H9 (cell line): ENCODE data around the gene IL1RL1. TPM values are rescaled to one million over a fixed set of nuclear protein-coding genes. Genes with fewer than 3 reads are reported as not detected.

Experiments used
- DNase-seq: peaks from one replicate; pipeline ENCODE4 v3.0.0-alpha.2; 2017
- H2AFZ ChIP-seq: one replicate; pipeline ENCODE4 v1.6.1; 2013; ENCODE audit warnings: mild to moderate bottlenecking, low read length, control low read depth, moderate library complexity
- H2AK5ac ChIP-seq: 2 replicates; pipeline ENCODE4 v1.6.1; 2013; ENCODE audit warnings: low read length, control low read depth, mixed read lengths; ENCODE audit not compliant: insufficient read length
- H2BK120ac ChIP-seq: one replicate; pipeline ENCODE4 v1.6.1; 2013; ENCODE audit warnings: low read depth, mild to moderate bottlenecking, low read length, control low read depth, inconsistent platforms; ENCODE audit not compliant: poor library complexity, severe bottlenecking
- H2BK12ac ChIP-seq: 2 replicates; pipeline ENCODE4 v1.6.1; 2013; ENCODE audit warnings: low read length, control low read depth, mixed read lengths, low read depth; ENCODE audit not compliant: insufficient read length
- H2BK15ac ChIP-seq: 2 replicates; pipeline ENCODE4 v1.6.1; 2013; ENCODE audit warnings: low read depth, low read length, control low read depth
- H2BK20ac ChIP-seq: one replicate; pipeline ENCODE4 v1.6.1; 2013; ENCODE audit warnings: low read depth, mild to moderate bottlenecking, low read length, control low read depth, inconsistent platforms; ENCODE audit not compliant: poor library complexity, severe bottlenecking
- H2BK5ac ChIP-seq: 2 replicates; pipeline ENCODE4 v1.6.1; 2013; ENCODE audit warnings: low read length, control low read depth, mixed read lengths; ENCODE audit not compliant: insufficient read length
- H3K14ac ChIP-seq: 2 replicates; pipeline ENCODE4 v1.6.1; 2013; ENCODE audit warnings: low read length, control low read depth; ENCODE audit not compliant: insufficient read depth
- H3K18ac ChIP-seq: 2 replicates; pipeline ENCODE4 v1.6.1; 2013; ENCODE audit warnings: low read depth, mild to moderate bottlenecking, mixed read lengths, low read length, control low read depth; ENCODE audit not compliant: insufficient read length
- H3K23ac ChIP-seq: 2 replicates; pipeline ENCODE4 v1.6.1; 2013; ENCODE audit warnings: low read length, control low read depth, mixed read lengths, low read depth; ENCODE audit not compliant: insufficient read length
- H3K23me2 ChIP-seq: 2 replicates; pipeline ENCODE4 v1.6.1; 2013; ENCODE audit warnings: low read depth, mild to moderate bottlenecking, mixed read lengths, low read length, control low read depth; ENCODE audit not compliant: insufficient read length, poor library complexity, severe bottlenecking
- H3K27ac ChIP-seq: 2 replicates; pipeline ENCODE4 v1.5.1; 2013; ENCODE audit warnings: low read length, control low read depth, mixed read lengths, low read depth; ENCODE audit not compliant: insufficient read length
- H3K27me3 ChIP-seq: 2 replicates; pipeline ENCODE4 v1.6.1; 2013; ENCODE audit warnings: low read length, control low read depth, inconsistent platforms; ENCODE audit not compliant: insufficient read depth
- H3K4ac ChIP-seq: 2 replicates; pipeline ENCODE4 v1.6.1; 2013; ENCODE audit warnings: low read depth, mild to moderate bottlenecking, control low read depth, inconsistent platforms, low read length, moderate library complexity
- H3K4me1 ChIP-seq: 2 replicates; pipeline ENCODE4 v1.6.1; 2013; ENCODE audit warnings: low read length, control low read depth, inconsistent platforms; ENCODE audit not compliant: insufficient read depth
- H3K4me2 ChIP-seq: 2 replicates; pipeline ENCODE4 v1.6.1; 2013; ENCODE audit warnings: low read length, control low read depth, mixed read lengths; ENCODE audit not compliant: insufficient read length, insufficient read depth
- H3K56ac ChIP-seq: 2 replicates; pipeline ENCODE4 v1.6.1; 2013; ENCODE audit warnings: low read depth, mild to moderate bottlenecking, mixed read lengths, low read length, control low read depth; ENCODE audit not compliant: insufficient read length
- H3K79me1 ChIP-seq: 2 replicates; pipeline ENCODE4 v1.6.1; 2013; ENCODE audit warnings: low read depth, mild to moderate bottlenecking, moderate library complexity, low read length, control low read depth, inconsistent platforms; ENCODE audit not compliant: insufficient read depth, poor library complexity, severe bottlenecking
- H3K79me2 ChIP-seq: 2 replicates; pipeline ENCODE4 v1.6.1; 2013; ENCODE audit warnings: low read length, control low read depth, inconsistent platforms; ENCODE audit not compliant: insufficient read depth
- H3K9ac ChIP-seq: 2 replicates; pipeline ENCODE4 v1.6.1; 2013; ENCODE audit warnings: low read length, control low read depth, mixed read lengths; ENCODE audit not compliant: insufficient read length; ENCODE audit errors: extremely low read depth
- H3K9me3 ChIP-seq: one replicate; pipeline ENCODE4 v1.6.1; 2013; ENCODE audit warnings: low read depth, low read length, inconsistent platforms; ENCODE audit not compliant: control insufficient read depth
- H3T11ph ChIP-seq: one replicate; pipeline ENCODE4 v1.6.1; 2013; ENCODE audit warnings: mild to moderate bottlenecking, low read length, control low read depth, inconsistent platforms
- H4K20me1 ChIP-seq: one replicate; pipeline ENCODE4 v1.6.1; 2013; ENCODE audit not compliant: control insufficient read depth, insufficient read length, insufficient read depth
- H4K5ac ChIP-seq: 2 replicates; pipeline ENCODE4 v1.6.1; 2013; ENCODE audit warnings: low read depth, mild to moderate bottlenecking, mixed read lengths, low read length, control low read depth; ENCODE audit not compliant: insufficient read length
- H4K8ac ChIP-seq: replicated peaks from 2 replicates; pipeline ENCODE4 v1.6.1; 2013; ENCODE audit warnings: low read length, control low read depth, mixed read lengths, low read depth; ENCODE audit not compliant: insufficient read length
- H4K91ac ChIP-seq: 2 replicates; pipeline ENCODE4 v1.6.1; 2013; ENCODE audit warnings: low read depth, mild to moderate bottlenecking, moderate library complexity, mixed read lengths, low read length, control low read depth; ENCODE audit not compliant: insufficient read length
- H3K27ac Mint-ChIP-seq, 3 experiments: 2 replicates in 2 of 3; 3 replicates in 1 of 3; pipeline ENCODE4 v1.8.0; 2020 to 2021; ENCODE audit warnings: mixed read lengths in 3 of 3, mild to moderate bottlenecking in 1 of 3, moderate library complexity in 1 of 3
- H3K27me3 Mint-ChIP-seq: 2 replicates; pipeline ENCODE4 v1.8.0; 2021; ENCODE audit warnings: low read depth, mild to moderate bottlenecking, moderate library complexity, mixed read lengths
- H3K36me3 Mint-ChIP-seq, 3 experiments: 2 replicates in 2 of 3; 3 replicates in 1 of 3; pipeline ENCODE4 v1.8.0; 2020 to 2021; ENCODE audit warnings: low read depth in 3 of 3, mixed read lengths in 3 of 3; ENCODE audit not compliant: insufficient read depth in 1 of 3
- H3K4me1 Mint-ChIP-seq, 2 experiments: 2 replicates each; pipeline ENCODE4 v1.8.0; 2020; ENCODE audit warnings: mixed read lengths in 2 of 2
- H3K4me3 Mint-ChIP-seq, 2 experiments: 2 replicates in 1 of 2; 3 replicates in 1 of 2; pipeline ENCODE4 v1.8.0; 2020 to 2021; ENCODE audit warnings: mild to moderate bottlenecking in 2 of 2, mixed read lengths in 2 of 2, moderate library complexity in 1 of 2
- H3K9me3 Mint-ChIP-seq, 2 experiments: 2 replicates in 1 of 2; 3 replicates in 1 of 2; pipeline ENCODE4 v1.8.0; 2020; ENCODE audit warnings: mild to moderate bottlenecking in 2 of 2, mixed read lengths in 2 of 2, moderate library complexity in 1 of 2
- CTCF ChIP-seq: fragments of 200-600 bp; sonication (generic); conservative IDR thresholded peaks from 3 replicates; pipeline ENCODE4 v1.8.0; 2021; ENCODE audit warnings: antibody characterized with exemption, mild to moderate bottlenecking
- WGBS: extraction: QIAGEN DNeasy Blood & Tissue Kit; methylation state at CpG from one replicate; pipeline ENCODE4 v1.1.7; 2013; ENCODE audit warnings: missing lambda C conversion rate, low lambda C conversion rate, mixed read lengths; ENCODE audit not compliant: insufficient read length; ENCODE audit errors: extremely low coverage; 5-methylcytosine and 5-hydroxymethylcytosine counted together
- total RNA-seq: library from RNA; stranded (reverse); gene quantifications from 2 replicates; pipeline ENCODE4 v1.2.1, GENCODE V29; 2021

Gene IL1RL1
- total RNA-seq, 1 experiment from 2014 or later, result not detected

- no peak overlapping the region for H2AFZ ChIP-seq
- no CpG with 5 or more reads among the region's 8 CpGs for WGBS
- H3K4me1 Mint-ChIP-seq, result no peaks in the 10 kb centered on the region
- no peak for TF ChIP-seq CTCF
- no peak overlapping the region for H4K5ac ChIP-seq
- no peak for DNase-seq
- H4K8ac ChIP-seq, result no peak overlapping the region
- no peaks in the 10 kb centered on the region for H3K4me1 ChIP-seq
- H3K14ac ChIP-seq, result no peak overlapping the region
- H3K27me3 ChIP-seq, result no peaks in the 10 kb centered on the region
- peaks cover 0 to 2% of the 10 kb centered on the region in 2 experiments; a peak in 3 of 5 replicates for H3K9me3 Mint-ChIP-seq
- H4K20me1 ChIP-seq, result no peaks in the 10 kb centered on the region
- no peak overlapping the region for H2AK5ac ChIP-seq
- H3K23me2 ChIP-seq, result no peaks in the 10 kb centered on the region
- no peaks in the 10 kb centered on the region for H3K79me1 ChIP-seq
- H3K9ac ChIP-seq, result no peak overlapping the region
- no peak overlapping the region for H4K91ac ChIP-seq
- no peak overlapping the region for H3T11ph ChIP-seq
- no peaks in the 10 kb centered on the region for H3K36me3 Mint-ChIP-seq
- no peak overlapping the region for H3K56ac ChIP-seq
- no peak overlapping the region for H3K18ac ChIP-seq
- H2BK12ac ChIP-seq, result no peak overlapping the region
- no peak overlapping the region for H3K27ac Mint-ChIP-seq
- H3K4ac ChIP-seq, result no peak overlapping the region
- H2BK5ac ChIP-seq, result no peak overlapping the region
- no peak overlapping the region for H2BK15ac ChIP-seq
- H3K27ac ChIP-seq, result no peak overlapping the region
- H2BK20ac ChIP-seq, result no peak overlapping the region
- no peaks in the 10 kb centered on the region for H3K9me3 ChIP-seq
- H3K23ac ChIP-seq, result no peak overlapping the region
- H2BK120ac ChIP-seq, result no peak overlapping the region
- H3K79me2 ChIP-seq, result no peaks in the 10 kb centered on the region
- H3K4me2 ChIP-seq, result no peak overlapping the region
- no peak overlapping the region for H3K4me3 Mint-ChIP-seq
- no peaks in the 10 kb centered on the region for H3K27me3 Mint-ChIP-seq
Observed at GRCh38 chr2:102335871-102336366, 24.6 kb downstream of the IL1RL1 start.
